ENCODE results near the gene ANAPC7. TPM values are rescaled to one million over a fixed set of nuclear protein-coding genes. Genes with fewer than 3 reads are reported as not detected.
A peak's percentile ranks its signal among the peaks of the same experiment; 100 is the strongest.
"Not testable (repeated sequence)": the region's sequence is repeated elsewhere in the genome, so short reads cannot be mapped to it uniquely, and the experiment has no call there.

ANAPC7 gene
- total RNA-seq, 1 donor from 2014 or later = 71.3 TPM

DNA sequence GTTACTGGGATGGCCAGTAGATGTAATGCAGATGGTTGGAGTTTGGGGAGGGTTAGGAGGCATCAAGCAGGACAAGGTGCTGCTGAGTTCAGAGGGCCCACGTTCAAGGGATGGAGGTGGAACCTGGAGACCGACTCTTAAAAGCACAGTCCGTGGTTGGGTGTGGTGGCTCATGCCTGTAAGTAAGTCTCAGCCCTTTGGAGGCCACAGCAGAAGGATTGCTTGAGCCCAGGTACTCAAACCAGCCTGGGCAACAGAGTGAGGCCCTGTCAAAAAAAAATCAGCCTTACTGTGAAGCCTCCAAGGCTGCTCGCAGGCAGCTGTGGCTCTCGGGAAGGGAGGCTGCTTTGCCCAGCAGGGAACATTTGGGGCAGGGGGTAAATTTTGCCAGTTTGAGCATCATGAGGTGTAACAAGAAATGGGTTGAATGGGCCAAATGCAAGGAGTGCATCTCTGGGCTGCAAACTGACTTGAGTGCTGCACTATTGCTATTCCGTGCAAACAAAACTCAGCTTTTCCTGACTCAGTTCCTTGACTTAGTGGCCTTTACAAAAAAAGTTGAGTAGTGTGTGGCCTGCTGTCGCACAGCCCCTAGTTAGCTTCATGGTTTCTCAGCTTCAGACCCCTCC, 55.0 kb downstream of the ANAPC7 start:
- no peak for DNase-seq

DNA sequence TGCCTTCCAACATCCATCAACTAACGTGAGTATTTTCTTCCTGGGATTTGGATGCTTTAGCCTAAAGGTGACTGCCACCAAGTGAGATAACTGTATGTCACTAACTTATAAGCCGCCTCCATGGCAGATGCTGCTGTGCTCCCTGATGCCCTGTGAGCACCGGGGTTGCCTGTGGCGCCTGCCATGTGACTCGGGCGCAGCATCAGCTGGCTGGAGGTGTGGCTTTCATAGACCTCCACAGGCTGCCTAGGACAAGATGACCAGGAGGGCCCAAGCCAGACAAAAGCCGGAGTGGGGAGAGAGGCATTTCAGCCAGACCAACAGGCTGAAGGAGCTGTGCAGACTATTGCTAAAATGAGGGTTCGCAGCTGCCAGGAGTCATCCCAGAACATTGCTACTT, 55.7 kb downstream of the ANAPC7 start:
- no peak for DNase-seq

DNA sequence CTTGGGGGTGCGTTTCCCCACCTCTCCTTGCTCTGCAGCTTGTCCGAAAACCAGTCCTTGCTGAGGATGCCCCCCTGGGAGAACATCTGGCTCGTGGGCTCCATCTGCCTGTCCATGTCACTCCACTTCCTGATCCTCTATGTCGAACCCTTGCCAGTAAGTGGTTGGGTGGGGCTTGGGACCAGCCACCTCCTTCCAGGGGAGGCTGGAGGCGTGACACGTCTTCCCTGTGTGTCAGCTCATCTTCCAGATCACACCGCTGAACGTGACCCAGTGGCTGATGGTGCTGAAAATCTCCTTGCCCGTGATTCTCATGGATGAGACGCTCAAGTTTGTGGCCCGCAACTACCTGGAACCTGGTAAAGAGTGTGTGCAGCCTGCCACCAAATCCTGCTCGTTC, 57.5 kb downstream of the ANAPC7 start:
- no peak for DNase-seq

DNA sequence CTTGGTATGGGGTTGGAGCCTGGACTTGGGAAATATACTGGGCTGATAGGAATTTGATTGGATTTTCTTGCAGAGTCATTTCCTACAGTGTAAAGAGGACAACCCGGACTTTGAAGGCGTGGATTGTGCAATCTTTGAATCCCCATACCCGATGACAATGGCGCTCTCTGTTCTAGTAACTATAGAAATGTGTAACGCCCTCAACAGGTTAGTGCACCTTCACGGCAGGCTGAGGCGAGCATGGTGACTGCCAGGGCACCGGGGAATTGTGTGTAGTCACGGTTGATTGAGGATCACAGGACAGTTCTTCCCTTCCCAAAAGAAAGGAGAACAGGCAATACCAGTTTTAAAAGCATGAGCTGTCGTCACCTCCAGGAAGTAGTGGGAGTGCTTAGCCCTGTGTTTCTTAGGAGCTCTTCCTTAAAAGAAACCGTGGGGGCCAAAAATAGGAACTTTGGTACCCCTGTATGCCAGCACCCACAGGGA, 58.3 kb downstream of the ANAPC7 start:
- DNase-seq = peak; percentile 72

DNA sequence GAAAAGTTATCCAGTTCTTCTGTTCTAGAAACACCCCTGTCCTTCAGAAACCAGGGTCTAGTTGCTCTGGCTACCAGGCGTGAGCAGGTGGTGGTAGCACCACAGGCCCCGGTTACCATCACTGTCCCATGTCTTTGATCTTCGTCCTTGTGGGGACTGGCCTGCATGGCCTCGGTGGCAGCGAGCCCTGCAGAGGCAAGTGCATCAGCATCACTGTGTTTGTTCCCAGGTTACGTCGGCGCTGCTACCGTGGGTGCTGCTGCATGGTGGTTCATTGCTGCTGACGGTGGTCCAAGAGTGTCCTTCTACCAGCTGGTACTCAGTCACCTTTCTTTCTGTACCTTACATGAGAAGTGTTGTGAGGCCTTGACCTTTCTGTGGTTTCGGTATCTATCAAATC, 58.9 kb downstream of the ANAPC7 start:
- DNase-seq = no peak

DNA sequence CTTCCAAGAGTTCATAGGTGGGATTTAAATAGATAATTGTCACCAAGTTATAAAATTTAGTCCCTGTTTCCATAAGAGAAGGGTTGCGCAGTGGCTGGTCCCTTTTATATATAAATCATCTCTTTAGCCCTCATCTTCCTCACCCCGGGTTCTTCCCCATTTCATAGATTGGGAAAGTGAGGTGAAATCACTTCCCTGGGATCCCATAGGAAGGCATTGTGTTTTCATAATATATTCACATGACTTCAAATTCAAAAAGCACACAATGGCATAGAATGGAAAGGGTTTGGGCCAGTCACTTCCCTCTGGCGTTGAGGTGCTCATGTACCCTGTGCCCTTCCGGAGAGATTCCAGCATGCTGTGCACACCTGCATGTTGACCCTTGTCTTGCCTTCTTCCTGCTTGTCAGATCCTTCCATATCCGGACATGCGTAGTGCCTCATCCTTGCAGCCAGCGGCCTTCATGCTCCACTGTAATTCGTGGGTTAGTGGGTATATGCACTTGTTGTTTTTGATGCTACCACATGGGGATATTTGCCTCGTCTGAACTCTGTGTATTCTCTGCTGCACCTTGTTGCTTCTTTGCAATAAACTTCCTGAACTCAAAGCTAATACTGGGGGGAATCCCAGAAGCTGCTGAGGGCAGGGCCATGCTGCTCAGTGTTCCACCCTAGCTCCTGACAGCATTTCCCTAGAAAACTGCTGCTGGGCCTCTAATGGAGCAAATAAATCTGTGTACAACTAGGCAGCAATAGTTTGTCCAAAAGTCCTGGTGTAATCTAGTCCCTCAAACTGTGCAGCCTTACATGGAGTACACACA, 59.6 kb downstream of the ANAPC7 start:
- no peak for DNase-seq

DNA sequence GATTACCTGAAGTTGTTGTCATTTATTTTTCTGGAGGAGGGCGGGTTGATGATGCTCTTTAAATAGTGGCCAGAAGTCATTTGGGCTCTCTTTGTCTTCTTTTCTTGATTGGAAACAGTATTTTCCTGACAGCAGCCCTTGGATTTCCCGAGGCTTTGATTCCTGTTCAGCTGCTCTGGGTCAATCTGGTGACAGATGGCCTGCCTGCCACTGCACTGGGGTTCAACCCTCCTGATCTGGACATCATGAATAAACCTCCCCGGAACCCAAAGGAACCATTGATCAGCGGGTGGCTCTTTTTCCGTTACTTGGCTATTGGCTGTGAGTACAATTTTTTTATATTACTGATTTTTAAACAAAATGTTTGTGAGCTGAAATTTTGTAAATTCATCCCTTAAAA, 60.4 kb downstream of the ANAPC7 start:
- no peak for DNase-seq

DNA sequence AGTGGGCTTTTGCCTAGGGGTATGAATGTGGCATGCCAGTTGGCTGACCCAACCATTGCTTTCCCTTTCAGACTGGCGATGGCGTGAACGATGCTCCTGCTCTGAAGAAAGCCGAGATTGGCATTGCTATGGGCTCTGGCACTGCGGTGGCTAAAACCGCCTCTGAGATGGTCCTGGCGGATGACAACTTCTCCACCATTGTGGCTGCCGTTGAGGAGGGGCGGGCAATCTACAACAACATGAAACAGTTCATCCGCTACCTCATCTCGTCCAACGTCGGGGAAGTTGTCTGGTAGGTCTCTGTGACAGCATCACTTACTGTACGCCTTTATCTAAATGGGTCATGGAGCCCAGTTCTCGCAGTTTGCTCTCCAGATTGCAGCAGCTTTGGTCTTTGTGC, 61.4 kb downstream of the ANAPC7 start:
- no peak for DNase-seq

DNA sequence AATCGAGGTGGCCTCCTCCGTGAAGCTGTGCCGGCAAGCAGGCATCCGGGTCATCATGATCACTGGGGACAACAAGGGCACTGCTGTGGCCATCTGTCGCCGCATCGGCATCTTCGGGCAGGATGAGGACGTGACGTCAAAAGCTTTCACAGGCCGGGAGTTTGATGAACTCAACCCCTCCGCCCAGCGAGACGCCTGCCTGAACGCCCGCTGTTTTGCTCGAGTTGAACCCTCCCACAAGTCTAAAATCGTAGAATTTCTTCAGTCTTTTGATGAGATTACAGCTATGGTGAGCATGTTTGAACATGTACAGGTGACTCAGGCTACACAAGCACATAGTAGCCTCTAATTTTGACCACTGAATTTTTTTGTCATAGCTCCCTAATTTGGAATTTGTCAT, 62.8 kb downstream of the ANAPC7 start:
- DNase-seq = no peak

DNA sequence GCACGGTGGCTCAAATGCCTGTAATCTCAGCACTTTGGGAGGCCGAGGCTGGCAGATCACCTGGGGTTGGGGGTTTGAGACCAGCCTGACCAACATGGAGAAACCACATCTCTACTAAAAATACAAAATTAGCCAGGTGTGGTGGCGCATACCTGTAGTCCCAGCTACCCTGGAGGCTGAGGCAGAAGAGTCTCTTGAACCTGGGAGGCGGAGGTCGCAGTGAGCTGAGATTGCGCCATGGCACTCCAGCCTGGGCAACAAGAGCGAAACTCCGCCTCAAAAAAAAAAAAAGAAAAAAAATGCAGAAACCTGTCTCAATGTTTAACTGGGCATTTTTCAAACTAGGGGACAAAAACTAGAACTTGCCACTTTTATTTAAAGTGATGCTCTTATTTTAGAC, 63.2 kb downstream of the ANAPC7 start:
- DNase-seq = not testable (repeated sequence)

DNA sequence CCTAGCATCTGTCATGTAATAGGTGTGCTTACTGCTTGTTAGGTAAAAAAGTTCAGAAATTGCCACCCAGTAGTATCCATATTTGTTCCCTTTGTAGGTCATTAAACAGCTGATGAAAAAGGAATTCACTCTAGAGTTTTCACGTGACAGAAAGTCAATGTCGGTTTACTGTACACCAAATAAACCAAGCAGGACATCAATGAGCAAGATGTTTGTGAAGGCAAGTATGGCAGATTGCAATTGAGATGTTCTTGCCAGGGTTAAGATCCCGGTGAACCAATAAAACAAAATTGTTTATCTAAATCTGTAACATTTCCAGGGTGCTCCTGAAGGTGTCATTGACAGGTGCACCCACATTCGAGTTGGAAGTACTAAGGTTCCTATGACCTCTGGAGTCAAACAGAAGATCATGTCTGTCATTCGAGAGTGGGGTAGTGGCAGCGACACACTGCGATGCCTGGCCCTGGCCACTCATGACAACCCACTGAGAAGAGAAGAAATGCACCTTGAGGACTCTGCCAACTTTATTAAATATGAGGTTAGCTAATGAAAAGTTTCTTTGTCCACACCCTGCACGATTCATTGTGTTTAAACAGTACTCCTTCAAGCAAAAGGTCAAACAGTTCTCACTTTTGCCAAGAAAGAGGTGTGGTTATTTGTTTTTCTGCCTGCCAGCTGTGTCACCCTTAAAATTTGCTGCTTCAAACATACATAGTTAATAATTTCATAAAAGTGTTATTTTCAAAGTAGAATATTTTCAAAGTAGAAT, 64.1 kb downstream of the ANAPC7 start:
- DNase-seq = no peak

DNA sequence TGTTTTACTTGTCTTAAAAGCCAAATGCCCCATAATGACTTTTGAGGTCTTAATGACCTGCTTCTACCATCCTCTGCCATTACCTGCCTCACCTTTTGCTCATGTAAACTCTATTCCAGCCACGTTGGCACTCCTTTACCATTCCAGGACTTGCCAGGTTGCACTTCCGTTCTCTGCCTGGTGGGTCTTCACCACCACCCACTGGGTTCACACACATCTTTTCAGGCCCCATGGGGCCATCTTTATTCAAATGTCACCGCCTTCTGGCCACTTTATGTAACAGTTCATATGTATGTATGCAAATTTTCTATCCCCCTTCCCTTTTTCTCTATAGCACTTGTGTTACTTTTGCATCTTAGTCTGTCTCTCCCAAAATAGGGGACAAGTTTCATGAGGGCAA, 64.8 kb downstream of the ANAPC7 start:
- DNase-seq = no peak

DNA sequence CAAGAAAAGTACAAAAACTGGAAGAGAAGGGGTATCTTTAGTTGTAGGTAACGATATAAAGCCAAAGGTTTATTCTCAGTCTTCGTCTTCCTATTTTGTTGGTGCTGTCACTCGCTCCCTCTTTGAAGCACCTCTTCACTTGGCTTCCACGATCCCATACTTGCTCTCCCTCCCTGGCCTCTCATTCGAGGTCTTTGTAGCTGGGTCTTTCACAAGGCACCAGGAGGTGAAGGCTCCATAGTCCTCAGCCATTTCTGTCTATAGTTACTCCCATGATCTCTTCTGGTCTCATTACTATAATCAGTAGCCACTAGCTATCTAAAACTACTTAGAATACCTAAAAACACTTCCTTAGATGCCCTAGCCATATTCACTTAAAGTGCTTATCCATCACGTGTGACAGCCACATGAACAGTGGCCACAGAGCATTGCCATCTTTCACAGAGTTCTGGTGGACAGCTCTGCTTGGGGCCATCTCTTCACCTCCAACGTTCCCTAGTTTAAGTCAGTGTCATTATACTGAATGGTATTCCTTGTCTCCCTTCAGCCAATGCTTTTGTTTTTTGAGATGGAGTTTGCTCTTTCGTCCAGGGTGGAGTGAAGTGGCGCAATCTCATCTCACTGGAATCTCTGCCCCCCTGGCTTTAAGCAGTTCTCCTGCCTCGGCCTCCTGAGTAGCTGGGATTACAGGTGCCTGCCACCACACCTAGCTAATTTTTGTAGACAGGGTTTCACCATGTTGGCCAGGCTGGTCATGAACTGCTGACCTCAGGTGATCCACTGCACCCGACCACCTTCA, 65.4 kb downstream of the ANAPC7 start:
- DNase-seq = no peak

DNA sequence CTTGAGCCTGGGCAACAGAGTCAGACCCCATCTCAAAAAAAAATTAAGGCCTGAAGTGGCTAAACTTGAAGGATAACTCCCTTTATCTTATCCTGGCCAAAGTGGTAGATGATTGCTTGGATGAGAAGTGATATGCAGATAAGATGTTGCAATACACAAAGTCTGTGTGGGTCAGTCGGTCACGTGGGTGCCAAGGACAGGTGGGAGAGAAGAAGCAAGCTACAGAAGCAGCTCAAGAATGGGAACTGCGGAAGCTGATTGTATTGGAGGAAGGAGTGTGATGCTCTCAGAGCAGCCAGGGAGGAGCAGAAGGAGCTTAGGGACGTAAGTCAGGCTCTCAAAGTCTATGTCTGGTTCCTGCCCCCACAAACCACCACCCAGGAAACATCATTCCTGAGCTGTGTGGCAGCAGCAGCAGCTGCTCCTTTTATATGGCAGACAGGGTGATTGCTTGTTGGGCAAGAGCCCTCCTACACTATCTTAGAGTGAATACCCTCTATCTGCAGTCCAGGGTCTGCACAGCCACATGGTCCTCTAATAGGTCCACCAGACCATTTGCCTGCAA, 67.9 kb downstream of the ANAPC7 start:
- no peak for DNase-seq

DNA sequence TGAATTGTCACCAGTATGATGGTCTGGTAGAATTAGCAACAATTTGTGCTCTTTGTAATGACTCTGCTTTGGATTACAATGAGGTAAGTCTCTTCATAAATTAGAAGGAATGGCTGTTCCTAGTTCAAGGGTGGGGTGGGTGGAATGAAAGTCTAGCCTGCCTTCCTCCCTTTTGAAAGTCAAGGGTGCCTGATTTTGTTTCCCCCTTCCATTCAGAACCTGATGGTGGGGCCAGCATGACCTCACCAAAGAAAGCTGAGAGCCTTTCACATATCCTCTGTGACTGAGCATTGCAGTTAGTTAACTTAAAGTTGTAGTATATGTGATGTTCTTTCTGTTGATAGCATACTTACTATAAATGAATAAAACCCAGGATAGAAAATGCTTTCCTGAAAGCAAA, 70.3 kb downstream of the ANAPC7 start:
- DNase-seq = no peak

DNA sequence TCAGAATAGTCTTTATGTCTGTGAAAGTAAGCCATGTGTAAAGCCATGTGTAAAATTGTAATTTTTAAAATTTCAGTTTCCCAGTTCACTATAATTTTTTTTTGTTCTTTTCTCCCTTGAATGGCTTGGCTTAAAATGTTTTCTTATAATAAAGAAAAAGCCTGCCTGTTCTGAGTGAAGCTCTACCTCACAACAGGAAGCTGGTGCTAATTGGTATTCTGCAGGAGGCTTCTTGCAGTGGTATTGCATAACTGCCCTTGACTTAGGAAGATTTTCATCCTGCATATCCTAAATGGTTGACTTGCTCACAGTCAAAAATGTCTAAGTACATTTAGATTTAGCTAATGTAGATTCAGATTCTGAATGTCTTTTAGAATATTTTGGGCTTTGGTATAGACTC, 73.0 kb downstream of the ANAPC7 start:
- DNase-seq = no peak

DNA sequence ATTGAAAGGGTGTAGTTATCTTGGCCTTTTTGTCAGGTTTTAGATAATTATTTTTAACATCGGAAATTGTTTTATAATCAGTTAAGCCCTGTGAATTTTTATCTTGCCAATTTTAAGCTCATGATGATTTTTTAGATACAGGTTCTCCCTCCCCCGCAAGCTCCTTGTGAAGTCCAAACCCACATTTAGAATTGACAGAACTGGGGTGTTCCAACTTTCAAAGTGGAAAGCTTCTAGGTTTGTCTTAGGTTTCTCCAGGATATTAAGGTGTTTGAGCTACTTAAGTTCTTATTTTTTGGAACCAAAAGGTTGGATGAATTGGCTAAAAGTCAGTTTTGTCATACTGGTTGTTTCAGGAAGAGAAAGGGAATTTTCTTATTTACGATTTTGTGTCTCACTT, 73.4 kb downstream of the ANAPC7 start:
- no peak for DNase-seq

DNA sequence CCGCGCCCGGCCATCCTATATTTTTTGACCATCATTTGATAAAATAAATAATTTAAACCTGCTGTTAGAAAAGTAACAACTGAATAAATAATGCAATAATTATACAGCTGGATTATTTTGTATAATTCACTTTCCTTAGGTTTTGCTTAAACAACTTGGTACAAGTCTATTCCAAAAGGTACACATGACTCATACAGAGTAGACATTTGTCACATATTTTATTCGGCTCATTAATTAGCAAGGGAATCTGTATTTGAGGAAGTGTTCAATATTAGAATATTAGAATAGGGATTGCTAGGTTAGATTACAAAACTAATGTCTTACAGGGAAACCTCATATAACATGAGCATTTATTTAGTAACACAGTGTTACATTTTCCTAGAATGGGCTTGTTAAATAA, 73.8 kb downstream of the ANAPC7 start:
- DNase-seq = no peak
